Hepatocyte (in vitro differentiated cells): ENCODE results near the gene ZSCAN16.

Source experiments
- CTCF ChIP-seq: fragments of 200-600 bp; sonication (generic); IDR thresholded peaks from 2 replicates; pipeline ENCODE4 v1.5.1; 2016; ENCODE audit warnings: antibody characterized with exemption, mild to moderate bottlenecking; ENCODE audit not compliant: poor library complexity
- EZH2 ChIP-seq: fragments of 200-600 bp; sonication (generic); IDR thresholded peaks from 2 replicates; pipeline ENCODE4 v1.6.1; 2016; ENCODE audit warnings: antibody characterized with exemption, mild to moderate bottlenecking, borderline replicate concordance
- EZH2phosphoT487 ChIP-seq: fragments of 200-600 bp; sonication (generic); IDR thresholded peaks from one replicate; pipeline ENCODE4 v1.6.1; 2018; ENCODE audit warnings: antibody characterized with exemption, mild to moderate bottlenecking, low read depth, moderate library complexity; ENCODE audit not compliant: unreplicated experiment, severe bottlenecking

DNA sequence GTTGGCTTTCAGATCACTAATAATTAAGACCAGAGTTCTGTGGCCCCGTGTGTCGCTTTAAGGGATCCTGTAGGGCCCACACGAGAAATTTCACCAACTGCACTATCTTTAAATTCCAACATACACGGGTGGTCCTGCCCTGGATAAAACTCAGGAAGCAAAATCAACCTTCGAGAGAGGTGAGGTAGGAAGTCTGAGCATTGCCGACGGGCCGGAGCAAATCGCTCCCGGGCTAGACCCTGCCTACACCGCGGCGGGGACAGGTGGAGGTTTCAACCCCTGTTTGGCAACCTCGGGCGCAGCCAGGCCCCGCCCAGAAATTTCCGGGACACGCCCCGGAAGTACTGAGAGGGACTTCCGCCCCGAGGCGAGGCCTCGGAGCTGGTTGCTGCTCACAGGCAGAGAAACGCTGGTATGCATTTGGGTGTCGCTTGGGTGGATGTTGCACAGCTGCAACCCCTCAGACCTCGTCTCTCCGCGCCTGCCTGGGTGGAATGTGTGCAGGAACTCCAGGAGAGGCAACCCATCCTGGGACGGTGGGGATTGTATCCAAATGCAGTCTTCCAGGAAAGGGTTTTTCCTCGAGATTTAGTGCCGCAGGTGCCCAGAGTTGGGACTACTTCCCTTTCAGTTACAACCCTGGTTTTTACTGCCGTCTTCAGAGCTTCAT is 37.1 kb downstream of the ZSCAN16 start:
- TF ChIP-seq CTCF (no peak), EZH2 (no peak), EZH2phosphoT487 (no peak)
